GM18909 (cell line): ENCODE data around the gene ZDHHC5.
"Not testable (repeated sequence)": the region's sequence is repeated elsewhere in the genome, so short reads cannot be mapped to it uniquely, and the experiment has no call there.

Experiments
- ATAC-seq: cut with Tn5 transposase; IDR thresholded peaks from one replicate; pipeline ENCODE4 v1.9.1; 2021; ENCODE audit warnings: mild to moderate bottlenecking; ENCODE audit not compliant: unreplicated experiment, poor library complexity

The ZDHHC5 gene

DNA sequence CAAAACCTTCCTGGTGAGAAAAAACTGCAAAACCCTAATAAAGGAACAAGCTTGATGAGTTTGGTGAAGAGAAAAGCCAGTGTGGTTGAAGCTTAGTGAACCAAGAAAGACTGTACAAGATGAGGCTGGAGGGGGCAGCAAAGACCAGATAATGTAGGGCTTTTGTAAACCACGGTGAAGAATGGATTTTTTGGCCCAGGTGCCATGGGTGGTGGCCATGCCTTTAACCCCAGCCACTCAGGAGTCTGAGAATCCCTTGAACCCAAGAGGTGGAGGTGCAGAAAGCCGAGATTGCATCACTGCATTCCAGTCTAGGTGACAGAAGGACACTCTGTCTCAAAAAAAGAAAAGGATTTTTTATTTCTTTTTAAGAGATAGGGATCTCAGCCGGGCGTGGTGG is 5.0 kb upstream of the ZDHHC5 start:
- no peak for ATAC-seq

DNA sequence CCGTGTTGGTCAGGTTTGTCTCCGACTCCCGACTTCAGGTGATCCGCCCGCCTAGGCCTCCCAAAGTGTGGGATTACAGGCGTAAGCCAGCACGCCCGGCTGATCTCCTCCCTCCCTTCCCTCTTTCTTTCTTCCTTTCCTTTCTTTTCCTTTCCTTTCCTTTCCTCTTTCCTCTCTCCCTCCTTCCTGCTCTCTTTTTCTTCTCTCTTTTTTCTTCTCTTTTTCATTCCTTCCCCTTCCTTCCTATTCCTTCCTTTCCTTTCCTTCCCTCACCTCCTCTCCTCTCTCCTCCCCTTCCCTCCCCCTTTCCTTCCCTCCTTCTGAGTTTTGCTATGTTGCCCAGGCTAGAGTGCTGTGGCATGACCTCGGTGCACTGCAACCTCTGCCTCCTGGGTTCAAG is 3.9 kb upstream of the ZDHHC5 start:
- ATAC-seq = no peak

DNA sequence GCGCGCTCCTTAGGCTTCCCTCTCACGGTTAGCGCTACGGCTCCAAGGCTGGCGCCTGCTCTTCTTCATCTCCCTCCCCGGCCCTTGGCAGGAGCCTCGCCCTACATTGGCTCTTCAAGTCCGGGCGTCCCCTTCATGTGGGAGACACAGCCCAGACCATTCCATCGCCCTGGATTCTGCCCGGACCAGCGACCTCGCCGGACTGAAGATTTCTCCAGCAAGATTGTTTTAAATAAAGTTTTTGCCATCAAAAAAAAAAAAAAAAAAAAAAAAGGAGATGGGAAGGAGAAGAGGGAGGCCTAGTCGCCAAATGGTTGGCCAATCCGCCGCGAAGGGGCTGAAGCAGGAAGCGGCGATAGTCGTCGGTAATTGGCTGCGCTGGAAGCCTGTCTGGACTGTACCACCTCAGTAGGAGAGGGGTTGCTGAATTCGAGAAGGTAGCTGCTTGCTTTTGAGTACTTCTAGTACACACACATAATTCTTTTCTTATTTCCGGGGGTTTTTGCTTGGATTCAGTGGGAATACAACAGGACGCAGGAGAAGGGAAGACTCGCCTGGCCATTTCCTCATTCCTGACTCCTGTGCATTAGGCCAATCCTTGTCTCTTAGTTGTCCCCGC is 688 bp upstream of the ZDHHC5 start:
- peak; percentile 74 for ATAC-seq

DNA sequence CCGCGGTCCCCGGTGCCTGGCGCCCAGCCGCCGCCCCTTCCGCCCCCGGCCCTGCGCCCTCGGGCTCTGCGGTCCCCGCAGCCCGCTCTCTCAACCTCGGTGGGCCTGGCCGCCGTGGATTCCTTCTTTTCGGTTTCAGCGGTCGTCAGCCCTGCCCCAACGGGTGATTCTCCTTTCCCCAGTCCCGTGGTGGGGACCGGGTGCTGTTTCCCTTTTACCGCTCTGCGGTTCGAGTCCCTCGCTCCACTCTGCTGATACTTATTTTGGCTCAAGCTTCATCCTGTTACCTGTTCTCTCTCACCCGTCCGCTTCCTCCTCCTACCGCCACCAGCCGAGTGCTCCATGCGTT is 494 bp downstream of the ZDHHC5 start:
- ATAC-seq = peak; percentile 9

DNA sequence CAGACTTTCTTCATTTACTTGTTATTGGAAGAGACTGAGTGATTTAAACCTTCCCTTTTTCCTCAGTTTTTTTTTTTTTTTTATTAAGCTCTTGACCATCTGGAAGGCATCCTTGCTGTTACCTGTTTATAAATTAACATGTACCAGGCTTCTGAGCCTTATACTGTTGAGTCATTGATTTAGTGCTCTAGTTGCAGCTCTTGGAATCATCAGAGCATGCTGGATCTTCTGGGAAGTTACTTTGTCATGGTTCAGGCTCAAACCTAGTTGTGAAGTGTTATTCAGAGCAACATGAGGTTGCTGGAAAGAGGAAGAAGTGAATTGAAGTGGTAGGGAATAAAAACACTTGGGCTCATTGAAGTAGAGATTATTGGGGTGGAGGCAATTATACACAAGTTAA is 6.3 kb downstream of the ZDHHC5 start:
- no peak for ATAC-seq

DNA sequence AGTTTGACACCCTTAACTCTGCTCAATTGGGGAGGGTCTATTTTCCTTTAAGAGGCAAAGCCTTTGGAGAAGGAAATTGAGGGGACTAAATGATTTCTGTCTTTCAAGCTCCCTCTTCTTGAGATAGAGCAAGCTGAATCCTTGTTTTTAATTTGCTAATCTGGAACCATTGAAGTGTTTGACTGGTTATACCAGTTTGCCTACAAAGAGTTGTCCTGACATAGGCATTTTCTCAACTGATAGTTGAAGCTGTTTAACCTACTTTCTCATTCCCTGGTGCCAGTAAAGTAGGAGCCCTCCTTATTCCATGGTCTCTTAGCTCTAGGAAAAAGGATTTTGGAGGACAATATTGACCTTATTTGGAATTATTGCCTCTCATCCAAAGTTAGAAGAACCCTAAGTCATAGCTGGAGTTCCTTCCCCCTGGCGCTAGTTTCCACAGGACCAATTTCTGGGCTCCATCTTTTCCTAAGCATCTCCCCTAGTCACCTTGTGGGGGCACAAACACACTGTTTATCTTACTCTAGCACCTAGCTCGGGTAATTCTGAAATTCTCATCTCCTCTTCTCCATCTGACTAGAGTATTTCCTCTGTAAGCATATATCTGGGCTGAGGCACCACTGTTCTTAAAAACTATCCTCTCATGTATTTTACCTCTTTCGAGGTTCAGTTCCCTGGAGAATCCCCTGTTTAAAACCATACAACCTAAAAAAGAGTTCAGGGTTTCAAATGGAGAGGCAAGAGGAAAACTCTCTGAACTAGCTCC is 7.4 kb downstream of the ZDHHC5 start:
- ATAC-seq = no peak

DNA sequence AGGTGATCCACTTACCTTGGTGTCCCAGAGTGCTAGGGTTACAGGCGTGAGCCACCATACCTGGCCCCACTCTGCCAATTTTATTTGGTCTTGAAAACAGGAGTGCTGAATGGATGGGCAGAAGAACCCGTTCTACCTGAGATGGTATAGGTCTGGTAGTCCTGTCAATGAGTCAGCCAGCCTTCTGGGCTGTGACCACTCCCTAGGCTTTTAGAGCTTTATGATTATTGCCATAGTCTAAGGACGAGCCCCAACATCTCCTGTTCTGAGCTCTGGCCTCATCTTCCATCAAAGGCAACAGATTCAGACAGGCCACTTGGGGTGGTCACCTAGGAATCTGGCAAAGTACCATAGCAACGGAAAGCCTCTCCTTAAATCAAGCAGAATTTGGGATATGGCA is 11.5 kb downstream of the ZDHHC5 start:
- no peak for ATAC-seq

DNA sequence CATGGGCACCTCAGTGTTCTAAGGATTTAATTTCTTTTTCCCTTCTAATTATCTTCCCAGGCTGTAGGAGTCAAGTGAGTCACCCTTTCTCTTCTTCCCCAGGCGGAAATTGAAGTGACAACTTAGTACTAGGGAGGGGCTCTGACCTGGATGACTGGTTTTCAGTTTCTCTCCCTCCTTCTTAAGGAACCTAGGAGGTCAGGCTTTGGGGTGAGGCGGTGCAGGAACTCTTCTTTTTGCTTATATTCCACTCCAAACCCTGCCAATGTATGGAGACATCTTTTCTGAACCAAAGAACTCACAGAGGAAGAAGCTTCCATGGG is 12.6 kb downstream of the ZDHHC5 start:
- ATAC-seq = peak; percentile 46

DNA sequence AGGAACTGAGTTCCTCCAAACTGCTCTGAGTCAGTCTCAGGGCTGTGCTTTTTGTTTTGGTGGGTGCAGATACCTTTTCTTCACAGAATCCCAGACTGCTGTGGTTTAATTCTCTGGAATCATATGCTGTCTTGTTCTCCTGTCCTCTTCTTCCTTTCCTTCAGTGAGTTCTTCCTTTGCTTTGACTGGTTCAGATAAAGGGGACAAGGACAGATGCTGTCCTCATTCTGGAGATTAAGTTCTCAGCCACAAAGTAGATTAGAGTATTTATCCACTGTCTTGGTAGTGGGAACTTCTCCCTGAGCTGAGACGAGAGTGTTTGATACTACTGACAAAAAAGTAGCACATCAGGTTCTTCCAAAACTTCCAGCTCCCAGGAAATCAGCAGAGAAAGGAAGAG is 13.3 kb downstream of the ZDHHC5 start:
- no peak for ATAC-seq

DNA sequence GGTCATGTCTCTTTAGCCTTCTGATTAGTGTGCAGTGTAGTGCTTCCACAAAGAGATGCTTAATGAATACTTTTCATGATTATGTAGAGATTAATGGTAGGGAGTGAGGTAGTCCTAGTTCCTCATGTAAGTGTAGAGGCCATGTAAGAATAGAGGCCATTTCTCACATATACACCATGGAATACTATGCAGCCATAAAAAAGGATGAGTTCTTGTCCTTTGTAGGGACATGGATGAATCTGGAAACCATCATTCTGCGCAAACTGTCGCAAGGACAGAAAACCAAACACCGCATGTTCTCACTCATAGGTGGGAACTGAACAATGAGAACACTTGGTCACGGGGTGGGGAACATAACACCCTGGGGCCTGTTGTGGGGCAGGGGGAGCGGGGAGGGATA is 22.6 kb downstream of the ZDHHC5 start:
- ATAC-seq = not testable (repeated sequence)

DNA sequence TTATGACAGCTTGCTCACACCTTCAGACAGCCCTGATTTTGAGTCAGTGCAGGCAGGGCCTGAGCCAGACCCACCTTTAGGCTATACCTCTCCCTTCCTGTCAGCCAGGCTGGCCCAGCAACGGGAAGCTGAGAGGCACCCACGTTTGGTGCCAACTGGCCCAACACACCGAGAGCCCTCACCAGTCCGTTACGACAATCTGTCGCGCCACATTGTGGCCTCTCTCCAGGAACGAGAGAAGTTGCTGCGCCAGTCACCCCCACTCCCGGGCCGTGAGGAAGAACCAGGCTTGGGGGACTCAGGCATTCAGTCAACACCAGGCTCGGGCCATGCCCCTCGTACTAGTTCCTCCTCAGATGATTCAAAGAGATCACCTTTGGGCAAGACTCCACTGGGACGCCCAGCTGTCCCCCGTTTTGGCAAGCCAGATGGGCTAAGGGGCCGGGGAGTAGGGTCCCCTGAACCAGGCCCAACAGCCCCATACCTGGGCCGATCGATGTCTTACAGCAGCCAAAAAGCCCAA is 31.0 kb downstream of the ZDHHC5 start:
- no peak for ATAC-seq

DNA sequence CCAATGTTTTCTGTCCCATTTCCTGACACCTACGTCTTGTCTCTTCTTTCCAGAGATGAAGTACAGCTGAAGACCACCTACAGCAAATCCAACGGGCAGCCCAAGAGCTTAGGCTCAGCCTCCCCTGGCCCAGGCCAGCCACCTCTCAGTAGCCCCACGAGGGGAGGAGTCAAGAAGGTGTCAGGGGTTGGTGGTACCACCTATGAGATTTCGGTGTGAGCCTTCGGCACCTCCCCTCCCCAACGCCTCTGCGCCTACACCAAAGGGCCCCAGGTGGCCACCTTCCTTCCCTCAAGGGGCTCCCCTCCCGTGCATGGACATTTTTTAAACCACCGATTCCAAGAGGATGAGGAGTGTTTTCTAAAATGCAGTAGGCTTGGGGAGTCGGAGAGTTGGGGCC is 31.9 kb downstream of the ZDHHC5 start:
- ATAC-seq = no peak

DNA sequence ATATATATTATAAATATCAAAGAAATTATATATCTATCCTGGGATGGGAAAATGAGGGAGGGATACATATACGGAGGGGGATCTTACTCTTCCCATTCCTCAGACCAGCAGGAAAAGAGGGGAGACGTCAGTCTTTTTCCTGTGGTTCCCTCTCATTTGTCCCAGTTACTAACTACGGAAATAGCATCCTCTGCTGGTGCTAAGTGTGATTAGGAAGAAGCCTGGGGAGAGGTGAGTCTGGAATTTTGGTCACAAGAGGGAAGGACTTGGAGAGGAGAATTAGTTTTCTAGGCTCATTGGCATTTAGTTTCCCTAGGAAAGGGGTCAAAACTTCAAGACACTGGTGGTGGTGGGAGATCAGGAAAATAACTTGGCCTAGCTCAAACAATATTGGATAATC is 32.5 kb downstream of the ZDHHC5 start:
- ATAC-seq = no peak

DNA sequence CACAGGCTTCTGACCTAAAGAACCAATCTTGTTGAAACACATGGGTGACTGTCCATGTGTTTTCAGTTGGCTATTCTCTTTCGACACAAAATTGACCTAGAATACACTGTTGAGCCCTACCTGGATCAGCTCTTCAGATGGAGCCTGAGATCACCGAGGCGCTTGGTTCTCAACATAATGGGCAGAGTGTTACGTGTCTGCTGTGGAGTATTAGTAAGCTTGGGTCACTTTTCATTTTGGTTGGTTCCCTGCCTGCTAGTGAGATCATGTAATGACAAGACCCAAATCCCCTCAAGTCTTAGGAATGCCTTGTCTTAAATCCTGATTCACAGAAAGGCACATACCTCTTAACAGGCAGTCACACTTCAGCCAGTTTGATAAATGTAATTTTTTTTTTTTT is 35.4 kb downstream of the ZDHHC5 start:
- ATAC-seq = no peak

DNA sequence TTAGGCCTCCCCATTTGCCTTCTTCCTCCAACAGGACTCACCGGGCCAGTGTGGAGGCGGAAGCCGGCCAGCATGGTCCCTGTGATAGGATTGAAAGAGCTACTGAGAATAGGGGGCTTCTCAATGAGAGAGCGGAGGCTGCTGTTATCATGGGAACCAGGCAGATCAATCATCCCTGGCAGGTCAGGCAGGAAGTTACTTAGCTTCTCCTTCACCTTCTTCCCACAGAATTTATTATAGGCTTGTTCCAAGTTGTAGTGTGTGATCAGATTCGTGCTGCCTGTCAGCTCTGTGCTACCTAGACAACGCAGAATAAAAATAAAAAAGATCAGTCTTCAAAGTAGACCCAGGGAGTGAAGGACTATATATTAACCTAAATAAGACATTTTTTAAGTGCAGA is 37.0 kb downstream of the ZDHHC5 start:
- no peak for ATAC-seq

DNA sequence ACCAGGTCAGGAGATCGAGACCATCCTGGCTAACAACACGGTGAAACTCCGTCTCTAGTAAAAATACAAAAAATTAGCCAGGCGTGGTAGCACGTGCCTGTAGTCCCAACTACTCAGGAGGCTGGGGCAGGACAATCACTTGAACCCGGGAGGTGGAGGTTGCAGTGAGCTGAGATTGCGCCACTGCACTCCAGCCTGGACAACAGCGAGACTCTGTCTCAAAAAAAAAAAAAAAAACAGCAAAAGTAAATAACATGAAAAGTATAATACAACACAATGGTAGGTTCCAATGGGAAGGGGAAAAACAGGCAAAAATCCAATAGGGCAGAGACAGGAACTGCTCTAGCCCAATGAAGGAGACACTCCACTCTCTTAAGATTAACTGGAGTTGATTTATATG is 37.5 kb downstream of the ZDHHC5 start:
- ATAC-seq = not testable (repeated sequence)

DNA sequence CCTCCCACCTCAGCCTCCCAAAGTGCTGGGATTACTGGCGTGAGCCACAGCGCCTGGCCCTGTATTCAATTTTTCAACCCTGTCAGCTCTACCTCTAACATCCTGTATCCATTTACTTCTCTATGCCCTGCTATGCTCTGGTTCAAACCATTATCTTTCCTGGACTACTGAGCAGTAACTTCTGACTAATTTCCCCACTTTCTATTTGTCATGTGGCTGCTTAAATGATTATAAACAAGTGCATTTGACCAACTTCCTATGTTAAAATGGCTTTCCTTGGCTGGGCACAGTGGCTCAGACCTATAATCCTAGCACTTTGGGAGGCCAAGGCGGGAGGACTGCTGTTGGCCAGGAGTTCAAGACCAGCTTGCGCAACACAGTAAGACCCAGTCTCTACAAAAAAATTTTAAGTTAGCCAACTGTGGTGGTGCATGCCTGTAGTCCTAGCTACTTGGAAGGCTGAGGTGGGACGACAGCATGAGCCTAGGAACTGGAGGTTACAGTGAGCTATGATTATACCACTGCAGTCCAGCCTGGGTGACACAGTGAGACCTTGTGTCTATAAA is 42.0 kb downstream of the ZDHHC5 start:
- ATAC-seq = no peak

DNA sequence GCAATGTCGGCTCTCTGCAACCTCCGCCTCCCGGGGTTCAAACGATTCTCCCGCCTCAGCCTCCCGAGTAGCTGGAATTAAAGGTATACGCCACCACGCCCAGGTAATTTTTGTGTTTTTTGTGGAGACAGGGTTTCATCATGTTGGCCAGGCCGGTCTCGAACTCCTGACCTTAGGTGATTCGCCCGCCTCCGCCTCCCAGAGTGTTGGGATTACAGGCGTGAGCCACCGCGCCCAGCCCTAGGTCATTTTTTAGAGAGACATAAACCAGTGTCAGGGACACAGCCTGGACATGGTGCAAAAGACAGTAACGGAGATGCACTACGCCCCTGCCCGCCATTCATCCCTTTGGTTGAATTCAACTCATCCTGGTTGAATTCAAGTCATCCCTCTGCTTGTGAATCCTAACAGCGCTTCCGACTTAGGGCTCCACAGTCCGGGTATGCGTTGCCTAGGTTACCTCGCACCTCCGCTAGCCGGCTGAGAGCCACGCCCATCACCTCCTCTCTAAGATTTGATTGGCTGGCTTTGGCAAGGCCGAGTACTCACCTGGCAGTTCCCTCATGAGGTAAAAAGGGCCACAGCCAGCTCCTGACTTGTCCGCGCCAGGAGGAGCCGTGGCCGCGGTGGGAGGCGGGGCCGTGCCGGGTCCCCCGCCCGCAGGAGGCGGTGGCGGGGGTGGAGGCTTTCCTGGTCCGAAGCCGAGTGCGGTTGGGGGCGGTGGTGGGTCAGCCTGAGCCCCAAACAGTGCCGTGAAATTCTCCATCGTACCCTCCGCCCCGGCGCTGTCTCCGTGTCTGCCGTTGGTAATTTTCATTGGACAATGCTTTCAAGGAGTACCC is 43.7 kb downstream of the ZDHHC5 start, which contains the start of gene MED19:
MED19 (minus strand) TSS at position 802 of the 842 bp plus-strand sequence; CDS start at position 766, 36 bp downstream.
- ATAC-seq = peak; percentile 52

DNA sequence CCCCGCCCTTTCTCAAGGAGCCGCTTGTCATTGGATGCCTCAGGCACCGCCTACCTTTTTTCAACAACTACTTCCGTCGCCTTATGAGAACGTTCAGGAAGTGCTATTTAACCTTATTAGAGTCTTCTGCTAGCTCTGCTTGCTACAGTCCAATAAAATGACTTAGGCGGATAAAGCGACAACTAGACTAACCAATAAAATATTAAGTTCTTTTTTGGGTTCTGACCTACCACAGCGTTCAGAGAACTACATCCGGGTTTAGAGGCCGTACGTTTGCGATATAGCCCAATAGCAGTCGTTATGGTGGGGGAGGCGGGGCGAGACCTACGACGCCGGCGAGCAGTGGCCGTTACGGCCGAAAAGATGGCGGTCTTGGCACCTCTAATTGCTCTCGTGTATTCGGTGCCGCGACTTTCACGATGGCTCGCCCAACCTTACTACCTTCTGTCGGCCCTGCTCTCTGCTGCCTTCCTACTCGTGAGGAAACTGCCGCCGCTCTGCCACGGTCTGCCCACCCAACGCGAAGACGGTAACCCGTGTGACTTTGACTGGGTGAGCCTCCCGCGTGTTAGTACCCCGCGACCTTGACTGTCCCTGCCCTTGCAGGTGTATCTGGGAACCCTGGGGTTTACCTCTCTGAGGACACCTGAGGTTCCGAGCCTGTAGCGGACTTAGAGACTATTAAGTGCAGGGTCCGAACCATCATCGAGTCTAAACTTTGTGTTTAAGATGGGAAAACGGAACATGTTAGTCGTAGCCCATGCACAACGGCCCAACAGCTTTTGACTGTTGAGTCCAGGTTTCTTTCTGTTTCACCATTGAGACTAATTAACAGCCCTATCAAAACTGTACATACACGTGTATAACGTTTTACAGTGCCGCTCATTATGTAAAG is 44.6 kb downstream of the ZDHHC5 start, which contains the start of gene TMX2:
TMX2 (plus strand) TSS at position 338 of the 895 bp plus-strand sequence; CDS start at position 364, 26 bp downstream.
- peak; percentile 94 for ATAC-seq

DNA sequence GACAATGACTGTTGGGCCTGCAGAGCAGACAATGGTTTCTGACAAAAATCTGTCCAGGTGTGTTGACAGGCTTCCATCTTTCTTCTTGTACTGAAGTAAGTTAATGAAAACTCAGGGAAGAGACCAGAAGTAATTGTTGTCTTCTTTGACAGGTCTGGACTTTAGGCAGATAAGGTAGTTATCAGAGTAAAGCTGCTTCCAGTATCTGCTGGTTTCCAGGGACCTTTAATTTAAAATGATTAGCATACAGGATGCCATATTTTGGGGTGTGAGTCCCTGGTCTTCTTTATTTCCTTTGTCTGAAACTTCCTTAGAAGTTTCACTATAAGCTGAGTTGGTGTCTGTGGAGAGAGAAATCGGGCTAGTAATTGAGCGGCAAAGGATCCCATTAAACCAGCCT is 45.9 kb downstream of the ZDHHC5 start:
- ATAC-seq = no peak
